ENCODE results near the gene PLEKHG4.

The PLEKHG4 gene

GRCh38 chr16:67265834-67266233, 13.5 kb upstream of the PLEKHG4 start:
- no peak overlapping the region for H3K4me2 ChIP-seq
- no peak overlapping the region for H3K4me3 ChIP-seq (IDR thresholded peaks at IDR 0.05; ENCODE audit: insufficient read depth, low read depth, low read length)
- no peak for TF ChIP-seq CTCF (conservative IDR thresholded peaks at IDR 0.05; ENCODE audit: low read depth, low read length)
- H3K4me1 ChIP-seq (ENCODE audit: low read depth, poor library complexity, severe bottlenecking) = peaks cover 7% of the 10 kb centered on the region
- H2AFZ ChIP-seq (ENCODE audit: low read depth) = no peak overlapping the region
- no peaks in the 10 kb centered on the region for H3K79me2 ChIP-seq (ENCODE audit: insufficient read depth, low read depth)
- no peaks in the 10 kb centered on the region for H3K36me3 ChIP-seq (ENCODE audit: insufficient read depth)
- H4K20me1 ChIP-seq (ENCODE audit: insufficient read depth) = no peaks in the 10 kb centered on the region
- H3K27me3 ChIP-seq (ENCODE audit: insufficient read depth, low read depth) = no peaks in the 10 kb centered on the region
- H3K9ac ChIP-seq = no peak overlapping the region
- no peak overlapping the region for H3K27ac ChIP-seq

- no peaks in the 10 kb centered on the region for H4K20me1 ChIP-seq (ENCODE audit: insufficient read depth)
Observed at GRCh38 chr16:67268136-67268579, 11.2 kb upstream of the PLEKHG4 start.

GRCh38 chr16:67269766-67270165, 9.6 kb upstream of the PLEKHG4 start:
- Histone ChIP-seq H4K20me1 (ENCODE audit: insufficient read depth) (no peaks in the 10 kb centered on the region), H2AFZ (ENCODE audit: low read depth) (no peak overlapping the region), H3K27ac (no peak overlapping the region), H3K79me2 (ENCODE audit: insufficient read depth, low read depth) (no peaks in the 10 kb centered on the region), H3K36me3 (ENCODE audit: insufficient read depth) (no peaks in the 10 kb centered on the region), H3K4me2 (no peak overlapping the region), H3K4me1 (ENCODE audit: low read depth, poor library complexity, severe bottlenecking) (no peaks in the 10 kb centered on the region), H3K4me3 (IDR thresholded peaks at IDR 0.05; ENCODE audit: insufficient read depth, low read depth, low read length) (no peak overlapping the region), H3K27me3 (ENCODE audit: insufficient read depth, low read depth) (no peaks in the 10 kb centered on the region), H3K9ac (no peak overlapping the region)
- TF ChIP-seq CTCF (conservative IDR thresholded peaks at IDR 0.05; ENCODE audit: low read depth, low read length) = no peak

More at GRCh38 chr16:67268136-67268579, 11.2 kb upstream of the PLEKHG4 start:
- H3K79me2 ChIP-seq (ENCODE audit: insufficient read depth, low read depth) = no peaks in the 10 kb centered on the region
- no peak overlapping the region for H3K27ac ChIP-seq
- H3K4me2 ChIP-seq = no peak overlapping the region
- no peaks in the 10 kb centered on the region for H3K36me3 ChIP-seq (ENCODE audit: insufficient read depth)
- no peak for TF ChIP-seq CTCF (conservative IDR thresholded peaks at IDR 0.05; ENCODE audit: low read depth, low read length)
- no peak overlapping the region for H2AFZ ChIP-seq (ENCODE audit: low read depth)
- H3K4me3 ChIP-seq (IDR thresholded peaks at IDR 0.05; ENCODE audit: insufficient read depth, low read depth, low read length) = no peak overlapping the region
- no peaks in the 10 kb centered on the region for H3K4me1 ChIP-seq (ENCODE audit: low read depth, poor library complexity, severe bottlenecking)
- no peak overlapping the region for H3K9ac ChIP-seq
- H3K27me3 ChIP-seq (ENCODE audit: insufficient read depth, low read depth) = no peaks in the 10 kb centered on the region

GRCh38 chr16:67270931-67271338, 8.4 kb upstream of the PLEKHG4 start:
- Histone ChIP-seq H3K36me3 (ENCODE audit: insufficient read depth) (no peaks in the 10 kb centered on the region), H3K79me2 (ENCODE audit: insufficient read depth, low read depth) (0 out of 2 replicates have a peak, but pooled peaks cover 2% of the 10 kb centered on the region)

More at GRCh38 chr16:67270931-67271338, 8.4 kb upstream of the PLEKHG4 start:
- H3K4me1 ChIP-seq (ENCODE audit: low read depth, poor library complexity, severe bottlenecking) = peaks cover 10% of the 10 kb centered on the region
- no peak overlapping the region for H3K4me3 ChIP-seq (IDR thresholded peaks at IDR 0.05; ENCODE audit: insufficient read depth, low read depth, low read length)
- H2AFZ ChIP-seq (ENCODE audit: low read depth) = no peak overlapping the region
- no peak for TF ChIP-seq CTCF (conservative IDR thresholded peaks at IDR 0.05; ENCODE audit: low read depth, low read length)
- H3K4me2 ChIP-seq = no peak overlapping the region
- no peak overlapping the region for H3K27ac ChIP-seq
- no peak overlapping the region for H3K9ac ChIP-seq
- H4K20me1 ChIP-seq (ENCODE audit: insufficient read depth) = no peaks in the 10 kb centered on the region
- H3K27me3 ChIP-seq (ENCODE audit: insufficient read depth, low read depth) = no peaks in the 10 kb centered on the region

All from KMS-11 (cell line).